Skin of body (tissue), 2 donors: ENCODE results near the gene SLC25A13. TPM values are rescaled to one million over a fixed set of nuclear protein-coding genes. Genes with fewer than 3 reads are reported as not detected.
"Not testable (repeated sequence)": the region's sequence is repeated elsewhere in the genome, so short reads cannot be mapped to it uniquely, and the experiment has no call there.

Experiments used
- DNase-seq: peaks from one replicate; lab custom pipeline; 2025; lab: John Stamatoyannopoulos, UW
- total RNA-seq: library from RNA; depleted of rRNA; stranded (reverse); fragments of >200 nt; gene quantifications from one replicate; pipeline ENCODE4 v1.2.3, GENCODE V29; 2014

Gene SLC25A13, protein sequence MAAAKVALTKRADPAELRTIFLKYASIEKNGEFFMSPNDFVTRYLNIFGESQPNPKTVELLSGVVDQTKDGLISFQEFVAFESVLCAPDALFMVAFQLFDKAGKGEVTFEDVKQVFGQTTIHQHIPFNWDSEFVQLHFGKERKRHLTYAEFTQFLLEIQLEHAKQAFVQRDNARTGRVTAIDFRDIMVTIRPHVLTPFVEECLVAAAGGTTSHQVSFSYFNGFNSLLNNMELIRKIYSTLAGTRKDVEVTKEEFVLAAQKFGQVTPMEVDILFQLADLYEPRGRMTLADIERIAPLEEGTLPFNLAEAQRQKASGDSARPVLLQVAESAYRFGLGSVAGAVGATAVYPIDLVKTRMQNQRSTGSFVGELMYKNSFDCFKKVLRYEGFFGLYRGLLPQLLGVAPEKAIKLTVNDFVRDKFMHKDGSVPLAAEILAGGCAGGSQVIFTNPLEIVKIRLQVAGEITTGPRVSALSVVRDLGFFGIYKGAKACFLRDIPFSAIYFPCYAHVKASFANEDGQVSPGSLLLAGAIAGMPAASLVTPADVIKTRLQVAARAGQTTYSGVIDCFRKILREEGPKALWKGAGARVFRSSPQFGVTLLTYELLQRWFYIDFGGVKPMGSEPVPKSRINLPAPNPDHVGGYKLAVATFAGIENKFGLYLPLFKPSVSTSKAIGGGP
- 15.7 TPM for total RNA-seq

DNA sequence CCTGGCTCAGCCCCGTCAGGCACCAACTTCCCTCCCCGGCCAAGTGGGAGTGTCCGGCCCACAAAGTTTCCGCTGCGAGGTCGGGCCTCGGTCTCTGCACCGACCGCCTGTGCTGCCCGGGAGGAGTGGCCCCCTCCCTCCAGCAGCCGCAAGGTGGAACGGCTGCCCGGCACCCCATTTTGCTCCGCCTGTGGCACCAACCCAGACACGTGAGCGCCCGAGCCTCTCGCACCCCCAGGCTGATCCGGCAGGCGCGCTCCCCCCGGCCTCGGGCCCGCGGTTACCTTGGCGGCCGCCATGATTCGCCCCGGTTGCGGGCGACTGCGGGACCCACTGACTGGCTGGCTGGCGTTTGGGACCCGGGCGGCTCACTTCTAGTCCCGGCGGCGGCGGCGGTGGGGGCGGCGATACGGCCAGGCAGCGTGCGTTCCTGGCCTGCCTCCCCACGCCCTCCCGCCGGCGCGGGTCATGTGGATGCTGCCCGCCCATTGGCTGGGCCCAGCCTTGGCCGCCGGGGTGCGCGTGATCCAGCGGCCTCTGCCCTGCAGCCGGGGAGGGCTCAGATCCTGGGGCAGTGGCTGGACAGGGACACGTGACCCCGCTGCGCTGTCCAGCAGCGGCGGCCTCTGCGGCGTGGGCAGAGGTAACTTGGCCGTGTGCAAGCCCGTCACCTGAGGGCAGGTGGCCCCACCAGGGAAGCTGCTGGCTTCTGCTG is at the start of gene SLC25A13:
TSS of gene SLC25A13 (minus strand) at position 441 of the 715 bp plus-strand sequence. CDS start at position 299, 142 bp downstream.
- DNase-seq: peak; percentile 71

DNA sequence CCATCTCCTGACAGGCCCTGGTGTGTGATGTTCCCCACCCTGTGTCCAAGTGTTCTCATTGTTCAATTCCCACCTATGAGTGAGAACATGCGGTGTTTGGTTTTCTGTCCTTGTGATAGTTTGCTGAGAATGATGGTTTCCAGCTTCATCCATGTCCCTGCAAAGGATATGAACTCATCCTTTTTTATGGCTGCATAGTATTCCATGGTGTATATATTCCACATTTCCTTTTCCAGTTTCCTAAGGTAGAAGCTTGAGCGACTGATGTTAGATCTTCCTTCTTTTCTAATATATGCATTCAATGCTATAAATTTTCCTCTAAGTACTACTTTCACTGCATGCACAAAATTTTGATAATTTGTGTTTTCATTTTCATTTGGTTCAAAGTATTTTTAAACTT is 44.0 kb upstream of the SLC25A13 start:
- not testable (repeated sequence) for DNase-seq

DNA sequence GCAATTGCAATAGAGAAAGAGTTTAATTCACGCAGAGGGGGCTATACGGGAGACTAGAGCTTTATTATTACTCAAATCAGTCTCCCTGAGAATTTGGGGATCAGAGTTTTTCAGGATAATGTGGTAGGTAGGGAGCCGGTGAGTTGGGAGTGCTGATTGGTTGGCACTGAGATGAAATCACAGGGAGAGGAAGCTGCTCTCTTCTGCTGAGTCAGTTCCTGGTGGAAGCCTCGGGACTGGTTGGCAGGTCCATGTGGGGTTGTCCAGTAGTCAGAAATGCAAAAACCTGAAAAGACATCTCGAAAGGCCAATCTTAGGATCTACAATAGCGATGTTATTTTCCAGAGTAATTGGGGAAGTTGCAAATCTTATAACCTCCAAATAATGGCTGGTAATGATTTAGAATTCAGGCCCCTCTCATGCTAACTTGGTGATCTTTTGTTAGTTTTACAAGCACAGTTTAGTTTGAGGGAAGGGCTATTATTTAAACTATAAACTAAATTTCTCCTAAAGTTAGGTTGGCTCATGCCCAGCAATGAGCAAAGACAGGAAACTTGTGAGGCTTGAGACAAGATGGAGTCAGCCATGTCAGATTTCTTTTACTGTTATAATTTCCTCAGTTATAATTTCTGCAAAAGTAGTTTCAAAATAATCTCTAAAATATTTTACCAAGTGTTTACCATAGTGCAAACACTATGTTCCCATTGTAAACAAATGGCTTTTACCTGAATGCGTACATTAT is 39.4 kb upstream of the SLC25A13 start:
- DNase-seq: no peak

DNA sequence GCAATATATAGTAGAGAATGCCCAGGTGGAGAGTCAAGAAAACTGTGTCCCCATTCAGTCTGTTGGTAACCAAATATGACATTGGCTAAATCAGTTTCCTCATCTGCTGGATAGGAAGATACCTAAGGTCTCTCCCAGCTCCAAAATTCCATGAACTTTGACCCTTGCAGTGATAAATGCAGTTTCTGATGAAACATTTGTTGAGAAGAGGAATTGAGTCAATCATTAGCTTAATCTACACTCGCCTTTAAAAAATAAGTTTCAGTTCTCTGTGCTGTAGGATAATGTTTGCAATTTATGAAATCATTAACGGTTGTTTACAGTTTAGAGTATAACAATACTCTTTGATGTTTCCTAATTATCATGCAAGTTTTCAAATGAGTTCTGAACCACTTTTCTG is 38.0 kb upstream of the SLC25A13 start:
- DNase-seq: no peak

DNA sequence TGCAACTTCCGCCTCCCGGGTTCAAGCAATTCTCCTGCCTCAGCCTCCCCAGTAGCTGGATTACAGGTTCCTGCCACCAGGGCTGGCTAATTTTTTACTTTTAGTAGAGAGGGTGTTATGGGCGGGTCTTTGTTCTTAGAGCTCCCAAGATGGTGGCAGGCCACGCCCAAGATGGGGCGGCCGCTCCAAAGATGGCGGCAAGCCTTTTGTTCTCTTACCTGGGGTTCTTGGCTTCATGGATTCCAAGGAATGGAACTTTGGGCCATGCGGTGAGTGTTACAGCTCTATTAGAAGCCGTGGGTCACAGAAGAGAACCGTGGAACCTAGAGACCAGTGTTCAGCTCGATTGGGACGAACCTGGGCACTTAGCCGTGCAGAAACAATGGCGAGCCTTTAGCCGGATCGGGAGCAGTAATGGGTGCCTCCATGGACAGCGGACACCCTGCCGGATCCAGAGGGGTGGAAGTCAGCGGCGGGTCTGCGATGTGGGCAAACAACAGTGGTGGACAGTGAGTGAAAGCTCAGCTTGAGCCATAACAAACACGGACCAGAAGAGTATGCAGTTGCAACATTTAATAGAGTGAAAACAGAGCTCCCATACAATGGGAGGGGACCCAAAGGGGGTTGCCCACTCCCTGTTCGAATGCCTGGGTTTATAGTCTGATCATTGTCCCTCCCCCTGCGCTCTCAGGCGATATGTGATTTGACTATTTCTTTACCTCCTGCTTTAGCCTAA is 36.5 kb upstream of the SLC25A13 start:
- not testable (repeated sequence) for DNase-seq

DNA sequence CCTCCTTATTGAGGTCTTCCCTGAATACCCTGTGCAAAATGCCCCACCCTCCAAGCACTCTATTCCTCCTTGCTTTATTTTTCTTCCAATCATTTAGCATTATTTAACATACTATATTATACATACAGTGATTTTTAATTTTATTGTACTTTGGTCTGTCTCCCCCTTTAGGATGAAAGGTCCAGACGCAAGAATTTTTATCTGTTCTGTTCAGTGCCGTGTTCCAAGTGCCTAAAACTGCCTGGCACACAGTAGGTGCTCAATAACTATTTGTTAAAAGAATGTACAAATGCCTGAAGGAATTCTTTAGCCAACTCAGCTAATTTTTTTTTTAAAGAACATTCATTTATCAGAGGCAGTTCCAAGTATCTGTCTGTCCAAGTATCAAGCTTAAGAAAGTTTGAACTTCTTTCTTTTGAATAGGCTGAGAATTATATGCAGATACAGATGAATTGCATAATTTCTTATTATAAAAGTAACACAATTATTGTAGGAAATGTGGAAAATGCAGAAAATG is 34.1 kb upstream of the SLC25A13 start:
- DNase-seq: no peak

DNA sequence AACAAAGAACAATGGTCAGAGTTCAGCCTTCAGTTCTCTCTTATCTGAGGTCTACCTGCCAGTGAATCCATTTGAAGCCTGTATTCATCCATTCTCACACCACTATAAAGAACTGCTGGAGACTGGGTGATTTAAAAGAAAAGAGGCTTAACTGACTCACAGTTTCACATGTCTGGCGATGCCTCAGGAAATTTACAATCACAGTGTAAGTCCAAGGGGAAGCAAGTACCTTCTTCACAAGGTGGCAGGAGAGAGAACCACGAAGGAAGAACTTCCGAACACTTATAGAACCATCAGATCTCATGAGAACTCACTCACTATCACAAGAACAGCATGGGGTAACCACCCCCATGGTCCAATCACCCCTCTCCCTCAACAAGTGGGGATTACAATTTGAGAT is 33.0 kb upstream of the SLC25A13 start:
- DNase-seq: no peak

DNA sequence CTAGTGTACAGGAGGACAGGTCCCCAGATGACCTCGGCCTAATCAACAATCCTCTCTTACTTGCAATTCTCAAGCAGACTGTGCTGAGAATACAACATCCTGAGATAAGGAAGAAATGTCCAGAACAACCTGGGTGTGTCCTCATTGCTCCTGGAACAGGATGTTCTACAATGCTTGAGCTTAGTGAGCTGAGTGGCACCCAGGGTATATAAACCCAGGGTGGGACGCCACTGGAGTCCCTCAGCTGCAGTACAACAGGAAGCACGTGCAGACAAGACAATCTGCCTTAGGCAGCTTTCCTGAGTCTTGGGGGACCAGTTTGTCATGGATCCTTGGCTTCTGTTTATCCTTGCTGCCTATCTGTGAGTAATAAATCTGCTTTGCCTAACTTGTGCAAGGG is 27.7 kb upstream of the SLC25A13 start:
- DNase-seq: no peak

DNA sequence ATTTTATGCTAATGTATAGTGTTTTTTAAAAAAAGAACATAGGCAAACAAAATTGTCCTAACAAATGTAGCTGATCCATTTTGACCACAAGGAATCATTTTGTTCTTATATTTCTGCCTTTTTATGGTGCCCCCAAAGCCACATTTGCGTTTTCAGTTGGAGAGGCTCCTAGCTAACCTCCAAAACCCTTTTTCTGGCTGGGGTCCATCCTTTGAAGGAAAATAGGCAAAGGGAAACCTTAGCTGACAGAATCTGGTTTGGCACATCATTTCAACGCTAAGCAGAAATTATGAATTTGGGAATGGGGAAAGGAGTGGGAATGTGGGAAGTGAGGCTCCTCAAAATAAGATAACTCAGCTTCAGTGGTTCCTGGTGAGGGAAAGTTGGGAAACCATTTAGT is 25.6 kb upstream of the SLC25A13 start:
- no peak for DNase-seq

DNA sequence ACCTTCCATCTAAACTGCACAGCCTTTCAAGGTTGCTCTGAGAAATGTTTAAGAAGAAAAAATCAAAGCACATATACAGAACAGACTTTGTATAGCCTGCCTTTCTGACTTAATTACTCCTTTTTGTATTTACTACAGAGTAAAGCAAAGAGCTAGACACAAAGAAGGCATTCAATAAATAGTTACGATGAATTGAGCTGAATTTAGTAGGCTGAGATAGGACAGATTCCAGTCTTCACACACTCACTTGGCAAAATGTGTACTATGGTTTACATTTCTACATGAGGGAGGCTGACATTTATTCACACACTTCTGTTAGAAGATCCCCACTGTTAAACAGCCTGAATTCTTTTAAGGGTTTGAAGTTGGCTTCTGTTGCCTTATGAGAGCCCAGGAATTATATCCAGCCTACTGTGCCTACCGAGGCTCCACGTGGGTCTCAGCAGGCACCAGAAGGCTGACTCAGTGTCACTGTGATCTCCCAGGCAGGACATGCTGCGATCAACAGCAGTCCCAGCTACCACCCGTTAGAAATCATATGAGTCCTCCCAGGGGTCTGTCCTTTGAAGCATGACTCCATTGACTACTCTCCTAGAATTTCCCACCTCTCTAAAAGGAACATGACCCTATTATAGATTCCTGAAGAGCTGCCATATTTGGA is 24.5 kb upstream of the SLC25A13 start:
- DNase-seq: no peak

DNA sequence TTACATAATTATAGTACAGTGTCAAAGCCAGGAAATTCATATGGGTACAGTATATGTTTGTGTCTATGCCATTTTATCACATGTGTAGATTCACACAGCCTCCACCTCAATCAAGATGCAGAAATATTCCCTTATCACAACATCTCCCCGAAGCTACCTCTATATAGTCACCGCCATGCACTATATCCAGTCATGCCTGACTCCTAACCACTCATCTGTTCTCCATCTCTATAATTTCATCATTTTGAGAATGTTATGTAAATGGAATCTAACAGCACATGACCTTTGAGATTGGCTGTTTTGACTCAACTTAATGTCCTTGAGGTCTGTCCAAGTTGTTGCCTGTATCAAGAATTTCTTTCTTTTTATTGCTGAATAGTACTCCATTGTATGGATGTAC is 22.3 kb upstream of the SLC25A13 start:
- no peak for DNase-seq

DNA sequence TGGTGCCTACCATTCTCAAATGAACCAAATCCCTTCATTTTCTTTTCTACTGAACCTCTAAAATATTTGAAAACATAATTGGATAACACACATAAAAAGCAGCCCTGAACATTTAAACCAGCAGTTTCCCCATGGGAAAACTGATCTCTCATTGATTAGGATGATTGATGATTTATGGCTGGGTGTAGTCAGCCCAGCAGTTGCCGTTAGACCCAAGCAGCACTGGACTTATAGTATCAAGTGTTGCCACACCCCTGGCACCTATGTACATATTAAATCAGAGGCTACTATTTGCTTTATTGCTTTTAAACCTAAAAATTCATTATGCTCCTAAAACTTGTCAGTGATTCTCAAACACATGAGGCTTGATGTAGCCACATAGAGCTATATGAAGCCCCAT is 20.2 kb upstream of the SLC25A13 start:
- DNase-seq: no peak

DNA sequence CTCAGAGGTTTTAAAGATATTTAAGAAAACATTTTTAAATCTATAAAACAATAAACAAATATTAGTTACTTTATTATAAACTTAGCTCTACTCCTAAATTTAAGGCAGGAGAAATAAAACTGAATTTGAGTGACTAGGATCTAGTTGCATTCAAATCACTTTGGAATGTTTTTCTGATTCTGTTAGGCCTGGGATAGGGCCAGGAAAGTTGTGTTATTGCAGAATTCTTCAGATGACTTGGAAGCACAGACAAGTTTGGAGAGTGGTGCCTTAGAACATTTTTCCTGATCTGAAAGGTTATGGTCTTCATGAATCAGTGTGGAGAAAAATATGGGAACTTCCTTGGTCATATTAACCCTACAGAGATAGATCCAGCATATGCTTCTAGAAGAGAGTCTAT is 15.6 kb upstream of the SLC25A13 start:
- peak; percentile 23 for DNase-seq

DNA sequence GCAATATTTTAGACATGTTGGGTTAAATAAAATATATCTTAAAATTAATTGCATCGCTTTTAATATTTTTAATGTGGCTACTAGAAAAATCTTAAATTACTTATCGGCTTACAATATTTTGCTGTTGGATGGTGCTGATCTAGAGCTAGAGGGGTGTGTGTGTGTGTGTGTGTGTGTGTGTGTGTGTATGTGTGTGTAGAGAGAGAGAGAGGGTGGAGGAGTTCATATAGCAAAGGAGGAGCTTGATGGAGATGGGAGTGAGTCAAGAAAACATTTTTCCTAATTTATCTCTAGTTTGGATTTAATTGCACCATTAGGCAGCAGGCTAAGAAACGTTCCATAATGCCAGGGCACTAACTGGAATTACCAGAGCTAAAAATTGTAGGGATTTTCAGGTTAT is 10.4 kb upstream of the SLC25A13 start:
- DNase-seq: no peak

DNA sequence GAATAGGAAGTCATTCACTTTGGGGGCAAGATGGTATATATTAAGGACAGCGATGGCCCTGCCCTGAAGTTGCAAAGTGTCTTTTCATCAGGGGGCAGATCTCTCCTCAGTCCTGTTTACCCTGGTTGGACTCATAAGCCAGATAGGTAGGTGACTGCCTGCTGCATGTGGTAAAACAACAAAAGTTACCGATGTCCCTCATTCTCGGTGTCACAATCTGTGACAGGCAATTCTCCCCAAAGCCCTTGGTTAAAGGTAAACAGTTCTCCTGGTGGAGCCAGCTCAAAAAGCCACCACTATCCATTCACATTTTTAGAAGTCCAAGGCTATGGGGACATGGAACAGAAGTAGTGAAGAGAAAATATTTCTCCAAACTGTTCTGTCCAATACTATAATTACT is 9.9 kb upstream of the SLC25A13 start:
- DNase-seq: no peak

DNA sequence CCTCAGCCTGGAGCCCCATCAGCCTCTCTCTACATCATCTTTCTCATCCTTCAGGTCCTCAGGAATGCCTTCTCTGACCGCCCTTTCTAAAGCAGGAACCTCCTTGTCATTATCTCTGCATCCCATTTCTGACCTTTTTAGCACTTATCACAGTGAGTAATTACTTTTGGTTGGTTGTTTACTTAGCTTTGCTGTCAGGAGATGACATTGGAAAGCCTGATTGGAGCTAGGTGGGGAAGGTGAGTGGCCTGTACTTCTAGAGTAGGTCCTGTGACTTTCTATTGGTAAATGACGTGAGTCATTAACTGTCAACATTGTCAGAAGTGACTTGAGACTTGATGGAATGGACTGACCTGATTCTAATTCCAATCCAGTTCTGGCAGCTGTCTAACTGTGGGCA is 9.3 kb upstream of the SLC25A13 start:
- no peak for DNase-seq

DNA sequence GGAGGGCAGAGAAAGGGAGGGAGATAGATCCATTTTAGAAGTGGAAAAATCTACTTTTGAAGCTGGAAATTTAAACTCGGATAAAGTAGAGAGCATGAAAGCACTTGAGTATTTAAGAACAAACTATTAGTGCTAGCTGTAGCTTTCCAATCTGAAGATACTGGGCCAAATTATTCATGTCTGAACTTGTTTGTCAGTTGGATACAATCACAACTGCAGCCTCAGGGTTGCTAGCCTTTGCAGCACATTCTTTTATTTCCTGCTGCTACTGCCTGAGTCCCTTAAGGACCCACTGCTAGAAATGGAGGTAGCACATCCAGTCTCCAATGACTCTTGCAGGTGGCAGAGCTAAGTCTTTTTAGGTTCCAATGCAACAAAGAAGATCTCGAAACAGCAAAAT is 8.3 kb upstream of the SLC25A13 start:
- DNase-seq: no peak

DNA sequence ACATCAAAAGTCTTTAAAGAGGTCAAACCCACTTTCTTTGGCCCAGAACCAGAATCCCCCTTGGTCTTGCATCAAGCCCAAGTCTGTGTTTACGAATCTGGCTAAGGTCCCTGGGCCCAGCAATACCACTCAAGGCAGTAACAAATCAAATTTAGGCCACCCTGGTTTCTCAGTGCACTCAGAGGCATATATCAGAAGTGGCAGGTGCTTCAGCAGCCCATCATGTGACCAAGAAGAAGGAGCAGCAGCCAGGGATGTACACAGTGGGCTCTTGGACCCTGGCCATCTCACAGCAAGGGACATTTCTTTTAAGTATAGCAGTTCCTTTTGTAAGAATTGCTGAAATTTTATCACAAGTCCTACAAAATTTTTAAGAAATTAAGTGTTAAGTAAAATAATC is 7.3 kb upstream of the SLC25A13 start:
- no peak for DNase-seq

DNA sequence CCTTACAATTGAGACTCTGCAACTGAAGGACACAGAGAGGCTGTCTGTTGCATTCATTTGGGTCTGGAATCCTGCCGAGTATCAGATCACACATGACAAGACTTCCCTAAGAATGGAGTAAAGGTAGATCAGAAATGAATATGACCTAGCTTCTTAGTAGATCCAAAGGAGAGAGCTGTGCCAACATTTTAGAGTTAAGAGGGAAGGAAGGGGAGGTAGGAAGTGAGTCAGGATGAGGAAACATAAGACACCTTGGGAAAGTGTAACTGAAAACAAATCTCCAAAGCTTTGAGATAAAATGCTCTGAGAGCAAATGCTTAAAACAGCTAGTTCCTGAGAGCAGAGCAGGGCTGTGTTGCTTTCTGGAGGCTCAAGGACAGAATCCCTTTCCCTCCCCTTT is 6.1 kb upstream of the SLC25A13 start:
- no peak for DNase-seq

DNA sequence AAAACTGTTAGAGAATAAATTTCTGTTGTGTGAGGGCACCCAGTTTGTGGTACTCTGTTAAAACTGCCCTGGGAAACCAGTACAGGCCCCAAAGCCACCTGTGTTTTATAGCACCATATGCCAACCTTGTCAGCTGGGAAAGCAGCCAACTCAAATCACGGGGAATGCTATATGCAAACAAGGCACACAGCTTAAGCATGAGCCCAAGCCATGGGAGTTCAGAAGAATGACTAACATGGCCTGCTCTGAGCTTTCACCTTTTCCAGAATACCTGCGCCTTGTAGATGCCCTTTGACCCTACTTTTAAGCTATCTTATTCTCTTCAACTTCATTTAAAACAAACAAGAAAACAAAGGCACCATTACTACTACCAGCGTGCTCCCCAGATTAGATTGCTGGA is 5.5 kb upstream of the SLC25A13 start:
- no peak for DNase-seq
